GM19193 (cell line): ENCODE measurements around the gene SLC23A1.

Source experiments
- POLR2A ChIP-seq: IDR thresholded peaks from 4 replicates; pipeline ENCODE4 v1.6.1; 2011; ENCODE audit not compliant: insufficient read depth, insufficient read length; ENCODE audit errors: extremely low read depth

The SLC23A1 gene

DNA sequence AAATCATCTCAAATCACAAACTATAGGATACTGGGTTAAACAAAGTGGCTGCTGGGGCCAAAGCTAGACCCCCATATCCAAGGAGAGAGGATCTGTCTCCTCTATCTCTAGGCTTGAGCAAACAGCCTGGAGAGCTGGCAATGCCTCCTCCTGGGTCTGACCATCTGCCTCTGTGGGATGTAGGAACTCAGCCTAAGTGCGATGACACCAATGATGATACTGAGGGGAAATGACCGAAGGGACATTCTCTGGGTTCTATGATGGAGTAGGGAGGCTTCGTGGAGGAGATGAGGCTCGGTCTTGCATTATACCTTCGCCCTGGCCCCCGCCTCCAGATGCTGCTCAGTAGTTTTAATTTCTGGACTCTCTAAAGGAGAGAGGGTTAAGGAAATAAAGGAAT, 30.1 kb upstream of the SLC23A1 start:
- no peak for TF ChIP-seq POLR2A

DNA sequence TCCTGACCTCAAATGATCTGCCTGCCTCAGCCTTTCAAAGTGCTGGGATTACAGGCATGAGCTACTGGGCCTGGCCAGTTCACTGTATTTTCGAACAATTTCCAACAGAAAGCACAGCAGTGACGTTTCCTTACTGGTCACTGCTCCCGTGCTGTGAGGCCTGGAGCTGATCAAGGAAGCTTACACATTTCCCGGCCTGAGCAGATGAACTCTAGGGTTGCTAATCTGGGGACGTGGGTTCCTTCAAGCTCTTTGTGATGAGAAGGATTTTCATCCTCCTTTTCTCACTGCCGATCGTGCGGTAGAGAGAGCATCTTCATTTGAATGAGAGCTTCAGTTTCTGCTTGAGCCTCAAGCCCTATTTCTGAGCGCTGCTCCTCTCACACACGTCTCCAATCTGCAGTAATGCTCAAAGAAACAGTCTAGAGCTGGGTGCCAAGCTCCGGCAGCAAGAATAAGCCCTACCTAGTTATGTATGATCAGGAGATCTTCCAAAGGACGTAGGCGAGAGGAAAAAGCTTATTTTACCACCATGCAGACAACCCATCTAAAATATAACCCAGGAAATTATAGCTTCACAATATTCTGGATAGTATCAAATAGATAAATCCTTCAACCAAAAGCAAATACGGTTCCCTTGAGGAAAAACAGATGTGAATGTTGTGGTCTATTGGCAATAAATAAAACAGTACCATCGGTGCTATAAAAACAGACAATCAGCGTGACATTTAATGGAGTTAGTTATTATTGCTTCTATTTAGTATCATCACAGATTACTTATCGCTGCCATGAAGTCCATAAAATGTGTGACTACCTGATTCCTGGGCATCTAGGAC, 28.1 kb upstream of the SLC23A1 start:
- no peak for TF ChIP-seq POLR2A

DNA sequence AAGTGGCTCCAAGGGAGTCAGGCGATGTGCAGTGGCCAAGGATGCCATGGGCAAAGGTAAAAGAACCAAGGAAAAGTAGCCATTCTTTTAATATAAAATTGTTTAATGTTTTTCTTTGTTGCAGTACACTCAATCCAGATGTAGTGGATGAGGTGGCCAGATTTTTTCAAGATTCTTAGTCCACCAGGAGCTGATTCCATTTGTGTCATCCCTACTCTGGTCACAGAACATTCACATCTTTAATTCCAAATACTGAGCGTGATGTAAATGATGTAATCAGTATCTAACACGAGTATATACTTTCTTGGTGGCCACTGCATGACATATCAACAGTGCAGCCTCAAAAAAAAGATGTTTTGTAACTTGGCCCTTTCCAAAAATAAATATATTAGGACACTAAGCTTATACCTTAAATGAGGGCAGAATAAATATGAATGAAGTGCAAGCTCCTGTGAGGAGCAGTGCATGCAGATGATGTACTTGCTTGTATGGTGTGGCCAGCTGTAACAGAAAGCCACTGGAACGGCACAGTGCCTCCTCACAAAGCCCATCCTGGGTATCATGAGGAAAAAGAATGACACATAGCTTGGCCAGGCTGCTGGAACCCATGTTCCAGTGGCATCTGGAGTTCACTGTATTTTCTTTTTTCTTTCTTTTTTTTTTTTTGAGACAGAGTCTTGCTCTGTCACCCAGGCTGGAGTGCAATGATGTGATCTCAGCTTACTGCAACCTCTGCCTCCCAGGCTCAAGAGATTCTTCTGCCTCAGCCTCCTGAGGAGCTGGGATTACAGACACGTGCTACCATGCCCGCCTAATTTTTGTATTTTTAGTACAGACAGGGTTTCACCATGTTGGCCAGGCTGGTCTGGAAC, 27.3 kb upstream of the SLC23A1 start:
- TF ChIP-seq POLR2A, result no peak

DNA sequence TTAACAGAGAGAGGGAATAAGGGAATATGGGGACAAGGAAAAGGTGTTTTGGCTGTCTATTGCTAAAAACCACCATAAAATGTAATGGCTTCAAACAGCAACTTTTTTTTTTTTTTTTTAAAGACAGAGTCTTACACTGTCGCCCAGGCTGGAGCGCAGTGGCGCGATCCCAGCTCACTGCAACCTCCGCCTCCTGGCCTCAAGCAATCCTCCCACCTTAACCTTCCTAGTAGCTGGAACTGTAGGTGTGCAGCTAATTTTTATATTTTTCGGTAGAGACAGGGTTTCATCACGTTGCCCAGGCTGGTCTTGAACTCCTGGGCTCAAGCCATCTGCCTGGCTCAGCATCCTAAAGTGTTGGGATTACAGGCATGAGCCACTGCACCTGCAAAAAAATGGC, 25.1 kb upstream of the SLC23A1 start:
- TF ChIP-seq POLR2A, result no peak

DNA sequence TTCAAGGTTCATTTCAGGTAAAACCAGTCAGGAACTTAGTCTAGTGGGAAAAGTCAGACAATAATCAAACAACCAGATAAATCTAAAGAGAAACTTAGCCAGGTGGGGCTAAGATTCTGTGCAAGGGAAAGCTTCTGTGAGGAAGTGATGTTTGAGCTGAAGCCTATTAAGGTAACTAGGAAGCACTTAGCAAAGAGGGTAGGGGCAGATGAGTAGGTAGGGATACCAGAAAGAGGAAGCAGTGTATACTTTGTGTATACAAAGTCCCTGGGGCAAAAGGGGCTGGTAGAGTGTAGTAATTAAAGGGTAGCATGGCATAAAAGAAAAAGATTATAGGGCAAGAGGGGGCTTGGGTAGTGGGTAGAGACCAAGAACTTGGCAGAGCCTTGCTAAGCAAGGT, 24.4 kb upstream of the SLC23A1 start:
- no peak for TF ChIP-seq POLR2A

DNA sequence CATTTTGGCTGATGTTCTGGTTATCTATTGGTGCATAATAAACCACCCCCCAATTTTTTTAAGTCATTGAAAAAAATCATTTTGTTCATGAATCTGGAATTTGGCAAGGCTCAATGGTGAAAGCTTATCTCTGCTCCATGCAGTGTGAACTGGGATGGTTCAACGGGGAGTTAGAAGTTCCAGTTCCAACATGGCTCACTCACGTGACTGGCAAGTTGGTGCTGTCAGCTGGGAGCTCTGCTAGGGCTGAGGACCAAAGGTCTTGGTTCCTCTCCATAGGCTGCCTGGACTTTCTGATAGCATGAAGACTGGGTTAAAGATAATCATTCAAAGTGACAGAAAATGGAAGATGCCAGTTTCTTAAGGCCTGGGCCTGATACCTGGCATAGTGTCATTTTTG, 23.9 kb upstream of the SLC23A1 start:
- TF ChIP-seq POLR2A, result no peak

DNA sequence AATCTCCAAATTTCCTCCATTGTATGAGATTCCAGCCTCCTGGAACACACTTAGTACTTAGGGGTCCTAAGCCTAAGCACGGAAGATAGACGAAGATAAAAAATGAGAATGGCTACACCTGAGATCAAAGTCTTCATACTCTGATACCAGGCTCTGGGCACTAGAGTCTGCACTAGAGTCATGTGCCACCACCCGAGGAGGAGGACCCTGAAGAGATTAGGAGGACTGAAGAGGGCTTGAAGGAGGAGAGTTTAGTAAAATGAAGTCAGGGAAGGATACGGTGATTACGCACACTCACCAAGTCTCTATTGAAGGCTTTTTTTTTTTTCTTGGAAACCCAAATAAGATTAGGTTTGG, 21.4 kb upstream of the SLC23A1 start:
- no peak for TF ChIP-seq POLR2A

DNA sequence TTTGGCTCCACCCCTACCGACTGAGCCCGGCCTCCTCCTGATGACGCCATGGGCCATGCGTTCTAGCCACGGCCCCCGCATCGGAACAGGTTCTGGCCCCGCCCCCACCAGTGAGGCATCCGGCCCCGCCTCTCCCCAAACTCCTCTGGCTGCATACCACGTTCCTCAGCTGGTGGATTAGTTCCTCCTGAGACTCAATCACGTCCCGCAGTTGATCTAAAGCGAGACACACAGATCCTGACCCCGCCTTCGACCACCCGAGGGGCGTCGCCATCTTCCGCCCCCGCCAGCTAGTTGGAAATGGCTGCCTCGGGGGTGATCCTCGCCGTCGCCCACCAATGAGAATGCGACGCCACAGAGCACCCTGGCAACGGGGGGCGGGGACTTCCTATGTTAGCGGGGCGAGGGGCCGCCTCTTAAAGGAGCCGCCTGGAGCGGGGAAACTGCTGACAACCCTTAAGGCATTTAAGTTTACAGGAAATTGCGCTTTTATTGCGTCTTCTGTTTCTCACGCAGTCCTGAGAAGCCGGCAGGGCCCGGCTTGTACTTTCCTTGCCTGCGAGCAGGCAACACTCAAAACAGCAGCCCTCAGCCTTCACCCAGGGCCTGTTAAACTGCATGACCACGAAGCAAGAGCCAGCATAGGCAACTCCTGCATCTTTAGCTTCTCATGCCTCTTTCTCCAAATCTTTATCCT, 20.8 kb upstream of the SLC23A1 start, which contains the start of gene SPATA24:
TSS of gene SPATA24 (minus strand) at position 303 of the 697 bp plus-strand sequence. CDS start at position 274, 29 bp downstream.
- peak; percentile 63 for TF ChIP-seq POLR2A

DNA sequence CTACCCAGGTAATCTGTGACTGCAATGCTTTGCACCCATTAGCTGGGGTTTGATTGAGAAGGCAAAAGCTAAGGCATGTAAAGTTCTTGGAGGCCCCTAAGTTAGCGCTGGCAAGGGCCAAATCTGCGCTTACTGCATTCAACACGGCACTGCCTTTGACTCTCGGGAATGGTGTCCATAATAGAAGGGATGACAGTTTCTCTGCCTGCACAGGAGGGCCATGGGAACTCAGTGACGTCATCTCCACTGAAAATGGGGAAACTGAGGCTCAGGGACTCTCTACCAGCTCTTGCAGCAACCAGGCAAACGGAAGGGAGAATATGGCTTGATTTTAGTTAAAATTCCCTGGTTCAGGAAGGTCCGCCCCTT, 20.3 kb upstream of the SLC23A1 start:
- TF ChIP-seq POLR2A, result no peak

DNA sequence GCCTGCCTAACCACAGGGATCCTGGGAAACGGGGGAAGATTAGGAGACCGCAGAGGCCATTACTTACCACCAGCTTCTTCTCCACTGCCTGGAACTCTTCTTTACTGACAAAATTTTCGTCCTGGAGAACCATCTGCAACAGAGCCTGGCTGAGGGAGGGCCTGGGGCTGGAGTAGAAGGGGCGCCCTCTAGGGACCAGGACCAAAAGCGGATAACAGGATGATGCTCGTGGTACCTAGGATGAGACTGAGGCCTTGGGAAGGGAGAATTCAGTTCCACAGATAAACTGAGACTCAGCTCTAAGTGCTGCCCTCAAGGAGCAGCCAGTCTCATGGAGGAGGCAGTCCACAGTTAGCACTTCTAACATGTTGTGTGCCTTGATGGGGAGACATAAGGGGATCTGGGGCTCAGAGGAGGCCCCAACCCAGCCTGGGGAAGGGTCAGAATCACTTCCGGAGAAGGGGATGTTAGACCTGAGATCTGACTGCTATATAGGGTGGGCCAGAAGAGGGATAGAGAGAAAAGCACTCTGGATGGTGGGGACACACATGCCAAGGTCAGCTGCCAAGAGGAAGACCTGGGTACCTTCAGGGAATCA, 19.6 kb upstream of the SLC23A1 start:
- TF ChIP-seq POLR2A, result no peak

DNA sequence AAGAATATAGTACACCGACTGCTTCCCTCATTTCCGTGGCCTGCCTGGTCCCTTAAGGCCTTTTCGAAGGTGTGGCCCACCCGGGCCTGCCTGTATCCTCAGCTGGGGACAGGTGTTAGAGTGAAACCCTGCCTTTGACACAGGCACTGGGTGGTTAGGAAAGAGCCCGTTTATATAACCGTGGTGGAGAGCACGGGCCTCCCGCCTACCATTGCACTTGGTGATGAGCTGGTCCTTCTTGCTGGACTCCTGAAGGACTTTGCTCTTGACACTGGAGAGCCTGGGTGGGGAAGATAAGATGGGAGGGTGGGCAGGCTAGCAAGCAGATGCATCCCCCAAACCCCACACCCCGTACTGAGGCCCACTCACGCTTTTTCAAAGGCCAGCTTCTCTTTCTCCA, 18.4 kb upstream of the SLC23A1 start:
- no peak for TF ChIP-seq POLR2A

DNA sequence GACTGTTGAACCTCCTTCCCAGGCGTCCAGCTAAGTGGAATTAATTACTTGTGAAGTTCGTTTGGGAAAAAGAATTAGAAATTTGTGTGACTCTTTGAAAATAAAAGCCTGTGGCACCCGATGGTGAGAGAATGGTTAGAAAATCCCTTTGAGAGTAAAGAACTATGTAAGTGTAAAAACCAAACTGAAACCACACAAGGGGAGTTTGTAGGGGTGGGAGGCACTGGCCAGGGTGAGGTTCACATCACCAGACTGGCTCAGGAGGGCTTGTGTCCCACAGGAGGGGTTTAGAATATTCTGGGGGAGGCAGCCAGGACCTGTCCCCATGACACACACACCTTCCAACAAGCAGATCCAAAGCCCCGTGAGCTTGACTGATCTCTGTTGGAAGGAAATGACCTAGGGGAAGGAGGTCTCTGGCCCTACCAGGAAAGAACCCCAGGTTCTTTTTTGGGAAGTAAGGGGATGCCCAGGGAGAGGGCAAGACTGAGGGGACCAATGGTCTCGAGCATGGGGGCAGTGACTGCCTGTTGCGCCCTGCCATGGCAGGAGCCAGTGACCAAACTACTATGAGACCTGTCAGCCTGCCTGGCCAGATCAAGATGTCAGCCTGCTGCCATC, 16.5 kb upstream of the SLC23A1 start:
- TF ChIP-seq POLR2A, result peak; percentile 48

DNA sequence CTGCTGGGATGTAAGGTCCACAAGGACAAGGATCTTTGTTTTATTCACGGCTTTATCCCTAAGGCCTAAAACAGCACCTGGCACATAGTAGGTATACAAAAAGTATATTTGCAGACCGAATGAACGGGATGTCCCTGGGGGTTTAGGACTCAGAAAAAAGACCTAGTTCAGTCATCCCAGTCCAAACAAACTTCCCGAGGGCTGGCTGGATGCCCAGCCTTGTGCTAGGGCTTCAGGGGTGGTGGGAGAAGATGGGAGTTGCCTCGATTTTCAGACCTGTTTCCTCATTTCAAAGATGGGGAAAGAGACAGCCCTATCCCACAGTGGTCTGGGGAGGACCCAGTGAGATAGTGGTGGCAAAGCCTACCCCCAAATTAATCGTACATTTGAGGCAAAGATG, 14.8 kb upstream of the SLC23A1 start:
- TF ChIP-seq POLR2A, result no peak

DNA sequence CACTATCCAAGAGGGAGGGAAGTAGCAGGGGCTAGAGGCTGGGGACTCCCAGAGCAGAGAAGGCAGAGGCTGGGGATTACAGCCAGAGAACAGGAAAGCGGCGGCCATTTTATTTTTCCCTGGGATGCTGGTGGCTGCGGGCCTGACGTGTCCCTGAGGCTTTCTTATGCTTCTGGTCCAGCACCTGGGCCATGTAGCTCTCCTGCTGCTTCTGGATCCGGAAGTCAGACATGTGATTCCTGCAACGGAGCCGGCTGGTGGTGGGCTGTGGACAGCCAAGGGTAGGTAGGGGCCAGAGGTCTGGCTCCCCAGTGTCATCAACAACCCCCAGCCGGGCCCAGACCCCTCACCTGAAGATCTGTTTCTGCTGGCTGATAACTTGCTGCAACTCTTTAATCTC, 13.6 kb upstream of the SLC23A1 start:
- TF ChIP-seq POLR2A, result no peak
